CD14-positive monocyte (primary cell): ENCODE data around the gene SIGLEC7. TPM values are rescaled to one million over a fixed set of nuclear protein-coding genes. Genes with fewer than 3 reads are reported as not detected.
A peak's percentile ranks its signal among the peaks of the same experiment; 100 is the strongest.

ENCODE experiments used
- DNase-seq, 3 donors: peaks; one replicate each; pipeline ENCODE4 v3.0.0-alpha.2; 2011 to 2022
- H2AFZ ChIP-seq: 2 replicates; pipeline ENCODE4 v1.6.0; 2012; ENCODE audit warnings: mild to moderate bottlenecking, low read depth, low read length, inconsistent platforms; ENCODE audit not compliant: insufficient read depth, poor library complexity, severe bottlenecking
- H3K27ac ChIP-seq, 2 donors: 1 replicate in 1 of 2; 2 replicates in 1 of 2; pipeline ENCODE4 v1.5.1; 2012 to 2013; ENCODE audit warnings: low read length in 2 of 2, control low read depth in 1 of 2, inconsistent platforms in 1 of 2, low read depth in 1 of 2, mild to moderate bottlenecking in 1 of 2
- H3K27me3 ChIP-seq, 2 donors: one replicate each; pipeline versions ENCODE4 v1.6.0 to v1.6.1; 2011 to 2013; ENCODE audit warnings: low read length in 2 of 2; ENCODE audit not compliant: control insufficient read depth in 2 of 2, insufficient read depth in 2 of 2
- H3K36me3 ChIP-seq, 2 donors: replicated peaks in 1 of 2; 1 replicate in 1 of 2; 2 replicates in 1 of 2; pipeline versions ENCODE4 v1.5.1 to v1.6.1; 2012 to 2013; ENCODE audit warnings: low read length in 2 of 2, control low read depth in 1 of 2, inconsistent platforms in 1 of 2, mild to moderate bottlenecking in 1 of 2; ENCODE audit not compliant: insufficient read depth in 2 of 2, control insufficient read depth in 1 of 2
- H3K4me1 ChIP-seq, 2 donors: 1 replicate in 1 of 2; 2 replicates in 1 of 2; pipeline versions ENCODE4 v1.5.1 to v1.6.1; 2012 to 2013; ENCODE audit warnings: low read length in 2 of 2, control low read depth in 1 of 2, inconsistent platforms in 1 of 2, mild to moderate bottlenecking in 1 of 2, moderate library complexity in 1 of 2; ENCODE audit not compliant: insufficient read depth in 2 of 2, control insufficient read depth in 1 of 2
- H3K4me2 ChIP-seq: replicated peaks from 2 replicates; pipeline ENCODE3; 2012; ENCODE audit warnings: low read length, moderate library complexity, mild to moderate bottlenecking; ENCODE audit not compliant: poor library complexity, severe bottlenecking; ENCODE audit errors: extremely low read depth
- H3K4me3 ChIP-seq, 3 experiments: fragments of 200-600 bp in 1 of 3; sonication (generic) in 1 of 3; replicated peaks in 1 of 3; 1 replicate in 2 of 3; 2 replicates in 1 of 3; pipeline ENCODE4 v1.5.1; 2011 to 2013; ENCODE audit warnings: low read length in 3 of 3, mild to moderate bottlenecking in 3 of 3, control low read depth in 2 of 3, low read depth in 2 of 3, inconsistent platforms in 1 of 3, moderate library complexity in 1 of 3
- H3K79me2 ChIP-seq: 2 replicates; pipeline ENCODE4 v1.6.0; 2012; ENCODE audit warnings: mild to moderate bottlenecking, control low read depth, inconsistent platforms, low read length, moderate library complexity; ENCODE audit not compliant: insufficient read depth
- H3K9ac ChIP-seq: 2 replicates; pipeline ENCODE4 v1.6.0; 2017; ENCODE audit warnings: low read length, mild to moderate bottlenecking; ENCODE audit not compliant: insufficient read depth, poor library complexity, severe bottlenecking
- H3K9me3 ChIP-seq, 2 donors: replicated peaks in 1 of 2; 1 replicate in 1 of 2; 2 replicates in 1 of 2; pipeline versions ENCODE4 v1.5.1 to v1.6.1; 2012 to 2013; ENCODE audit warnings: low read length in 2 of 2, control low read depth in 1 of 2; ENCODE audit not compliant: control insufficient read depth in 1 of 2, insufficient read depth in 1 of 2
- H4K20me1 ChIP-seq: 2 replicates; pipeline ENCODE4 v1.6.0; 2012; ENCODE audit warnings: mild to moderate bottlenecking, low read length, control low read depth, moderate library complexity; ENCODE audit not compliant: insufficient read depth
- H3K27ac Mint-ChIP-seq, 7 donors: one replicate each; pipeline ENCODE4 v1.8.0; 2020; ENCODE audit warnings: mild to moderate bottlenecking in 7 of 7, mixed read lengths in 7 of 7, moderate library complexity in 6 of 7, inconsistent platforms in 2 of 7
- H3K27me3 Mint-ChIP-seq, 3 donors: one replicate each; pipeline ENCODE4 v1.8.0; 2021 to 2022; ENCODE audit warnings: low read depth in 3 of 3, mild to moderate bottlenecking in 3 of 3, mixed read lengths in 3 of 3, moderate library complexity in 3 of 3, inconsistent platforms in 1 of 3
- H3K36me3 Mint-ChIP-seq, 2 donors: one replicate each; pipeline ENCODE4 v1.8.0; 2020; ENCODE audit warnings: mixed read lengths in 2 of 2, inconsistent platforms in 1 of 2, mild to moderate bottlenecking in 1 of 2
- H3K4me1 Mint-ChIP-seq: one replicate; pipeline ENCODE4 v1.8.0; 2020; ENCODE audit warnings: mild to moderate bottlenecking, mixed read lengths
- H3K4me3 Mint-ChIP-seq, 2 donors: one replicate each; pipeline ENCODE4 v1.8.0; 2020; ENCODE audit warnings: mild to moderate bottlenecking in 2 of 2, mixed read lengths in 2 of 2, moderate library complexity in 1 of 2
- H3K9me3 Mint-ChIP-seq, 7 donors: one replicate each; pipeline ENCODE4 v1.8.0; 2020 to 2022; ENCODE audit warnings: mixed read lengths in 7 of 7, mild to moderate bottlenecking in 6 of 7, moderate library complexity in 6 of 7, inconsistent platforms in 2 of 7
- CTCF ChIP-seq: fragments of 200-600 bp; IDR thresholded peaks from one replicate; pipeline ENCODE4 v1.8.0; 2022; ENCODE audit warnings: antibody characterized with exemption, mild to moderate bottlenecking
- WGBS: methylation state at CpG from one replicate; pipeline ENCODE4 v1.1.5; 2013; ENCODE audit warnings: missing lambda C conversion rate; ENCODE audit not compliant: insufficient coverage; 5-methylcytosine and 5-hydroxymethylcytosine counted together
- intact Hi-C, 2 donors: fragments of 100-400 bp; cut with micrococcal nuclease; formaldehyde crosslinking; loops; one replicate each; pipeline versions ENCODE4 v1.15.0 to v1.15.1; 2023
- polyA plus RNA-seq, 3 donors: library from polyadenylated mRNA; depleted of rRNA in 1 of 3; unstranded in 2 of 3; stranded (reverse) in 1 of 3; fragments of 300-500 nt in 2 of 3; fragments of >200 nt in 1 of 3; fragmentation: Illumina TruSeq in 2 of 3; gene quantifications; 1 replicate in 2 of 3; 2 replicates in 1 of 3; pipeline ENCODE4 v1.2.3, GENCODE V29; 2012 to 2021

Gene SIGLEC7
- polyA plus RNA-seq, 3 donors, result 71.8 to 93.3 (median 82.0) TPM

GRCh38 chr19:51123802-51124201, 18.3 kb upstream of the SIGLEC7 start:
- peaks cover 86% of the 10 kb centered on the region for H3K4me1 Mint-ChIP-seq
- Histone ChIP-seq H3K79me2 (peaks cover 62% of the 10 kb centered on the region), H3K36me3 (peaks cover 15 to 26% of the 10 kb centered on the region in 2 donors), H2AFZ (no peak overlapping the region), H3K9me3 (no peaks in the 10 kb centered on the region), H3K4me3 (peak overlapping the region; percentile 75 to 98 (median 81)), H3K27me3 (no peaks in the 10 kb centered on the region), H3K4me2 (peak overlapping the region; percentile 100), H4K20me1 (peaks cover 15% of the 10 kb centered on the region), H3K9ac (peak overlapping the region; percentile 92), H3K4me1 (peaks cover 87 to 99% of the 10 kb centered on the region in 2 donors), H3K27ac (peak overlapping the region; percentile 97 to 100)
- TF ChIP-seq CTCF, result no peak
- WGBS, result 25% methylated on average over 4 of the region's 9 CpGs
- intact Hi-C loops, result loop anchor here in 1 of 2 donors (2.0 kb wide), 1 partner anchor 13 kb away; no protein-coding TSS in a partner anchor
- H3K27me3 Mint-ChIP-seq, result peaks cover 0 to 4% (median 0%) of the 10 kb centered on the region in 3 donors
- peaks cover 25 to 49% of the 10 kb centered on the region in 2 donors for H3K36me3 Mint-ChIP-seq
- peak in 2 of 3 donors; percentile 53 to 67 for DNase-seq
- H3K9me3 Mint-ChIP-seq, result peaks cover 0 to 2% (median 0%) of the 10 kb centered on the region in 7 donors
- peak overlapping the region; percentile 98 to 100 (median 99) for H3K27ac Mint-ChIP-seq
- H3K4me3 Mint-ChIP-seq, result peak overlapping the region; percentile 91 to 99

- intact Hi-C loops, result no loop called here
- 68% methylated on average over 2 of the region's 9 CpGs for WGBS
- H3K27me3 Mint-ChIP-seq, result peaks cover 0 to 4% (median 0%) of the 10 kb centered on the region in 3 donors
- Histone ChIP-seq H2AFZ (no peak overlapping the region), H3K9ac (peak overlapping the region; percentile 92), H3K27me3 (no peaks in the 10 kb centered on the region), H3K4me2 (peak overlapping the region; percentile 100), H3K27ac (peak overlapping the region; percentile 97 to 100), H3K79me2 (peaks cover 66% of the 10 kb centered on the region), H3K4me3 (peak overlapping the region; percentile 75 to 98 (median 81)), H3K4me1 (peaks cover 89 to 100% of the 10 kb centered on the region in 2 donors), H4K20me1 (peaks cover 16% of the 10 kb centered on the region), H3K9me3 (no peaks in the 10 kb centered on the region), H3K36me3 (peaks cover 17 to 30% of the 10 kb centered on the region in 2 donors)
- no peak for DNase-seq
- H3K36me3 Mint-ChIP-seq, result peaks cover 28 to 53% of the 10 kb centered on the region in 2 donors
- peaks cover 86% of the 10 kb centered on the region for H3K4me1 Mint-ChIP-seq
- TF ChIP-seq CTCF, result no peak
- H3K4me3 Mint-ChIP-seq, result peak overlapping the region; percentile 91 to 99
- peak overlapping the region; percentile 98 to 100 (median 99) for H3K27ac Mint-ChIP-seq
- peaks cover 0 to 2% (median 0%) of the 10 kb centered on the region in 7 donors for H3K9me3 Mint-ChIP-seq
Observed at GRCh38 chr19:51124216-51124615, 17.9 kb upstream of the SIGLEC7 start.
